ENCODE measurements around the gene SP140. TPM values are rescaled to one million over a fixed set of nuclear protein-coding genes. Genes with fewer than 3 reads are reported as not detected.
A peak's percentile ranks its signal among the peaks of the same experiment; 100 is the strongest.

The SP140 gene
- total RNA-seq: 1 to 10 TPM in 3 of 4 donors, under 1 TPM in 1; 0.92 to 5.3 (median 2.4) TPM

GRCh38 chr2:230225486-230225885 is at the start of gene SP140:
TSS of gene SP140 (plus strand) at chr2:230225736. CDS start at chr2:230225845, 109 bp downstream.
- TF ChIP-seq CTCF (IDR thresholded peaks at IDR 0.05): no peak
- TF ChIP-seq POLR2A (IDR thresholded peaks at IDR 0.05): peak in 2 of 4 donors; percentile 19 to 65
- peaks cover 0 to 8% (median 3%) of the 10 kb centered on the region in 3 donors for H3K9me3 ChIP-seq
- WGBS, 2 donors: 51 to 60% methylated on average over 6 to 8 of the region's 8 CpGs
- peak; percentile 25 for DNase-seq
- intact Hi-C loops (cut with DNase I): loop anchor here (10.0 kb wide), 1 partner anchor 189 kb away; the partner anchor contains the start of gene SP100
- H3K4me1 ChIP-seq: peaks cover 0 to 15% (median 4%) of the 10 kb centered on the region in 3 donors
- peak within 1 kb of the TSS; percentile 34 to 72 (median 58) for H3K27ac ChIP-seq
- peak within 1 kb of the TSS in 2 of 4 donors; percentile 23 to 48 for H3K4me3 ChIP-seq
- no peaks in the 10 kb centered on the region for H3K27me3 ChIP-seq
- no peaks in the 10 kb centered on the region for H3K36me3 ChIP-seq

GRCh38 chr2:230176996-230177395 is 48.5 kb upstream of the SP140 start:
- Histone ChIP-seq H3K36me3 (peaks cover 0 to 96% (median 15%) of the 10 kb centered on the region in 3 donors), H3K4me3 (no peak overlapping the region), H3K4me1 (no peaks in the 10 kb centered on the region), H3K27ac (no peak overlapping the region), H3K27me3 (no peaks in the 10 kb centered on the region), H3K9me3 (no peaks in the 10 kb centered on the region)
- DNase-seq: no peak
- TF ChIP-seq POLR2A (IDR thresholded peaks at IDR 0.05): no peak
- TF ChIP-seq CTCF (IDR thresholded peaks at IDR 0.05): no peak
- intact Hi-C loops (cut with DNase I): no loop called here
- WGBS, 2 donors: 73 to 100% methylated on average over 3 of the region's 3 CpGs

GRCh38 chr2:230178546-230179485 is 46.7 kb upstream of the SP140 start:
- TF ChIP-seq CTCF (IDR thresholded peaks at IDR 0.05): no peak
- no peak for TF ChIP-seq POLR2A (IDR thresholded peaks at IDR 0.05)
- DNase-seq: no peak
- H3K4me1 ChIP-seq: no peaks in the 10 kb centered on the region
- WGBS, 2 donors: 85 to 92% methylated on average over 7 of the region's 7 CpGs
- no peak overlapping the region for H3K27ac ChIP-seq
- intact Hi-C loops (cut with DNase I): no loop called here
- H3K9me3 ChIP-seq: no peaks in the 10 kb centered on the region
- H3K36me3 ChIP-seq: peaks cover 0 to 98% (median 15%) of the 10 kb centered on the region in 3 donors
- no peaks in the 10 kb centered on the region for H3K27me3 ChIP-seq
- no peak overlapping the region for H3K4me3 ChIP-seq

GRCh38 chr2:230179907-230180306 is 45.6 kb upstream of the SP140 start:
- Histone ChIP-seq H3K9me3 (no peaks in the 10 kb centered on the region), H3K27me3 (no peaks in the 10 kb centered on the region), H3K36me3 (peaks cover 0 to 87% (median 15%) of the 10 kb centered on the region in 3 donors), H3K4me3 (no peak overlapping the region), H3K4me1 (no peaks in the 10 kb centered on the region), H3K27ac (no peak overlapping the region)
- WGBS, 2 donors: 81 to 85% methylated on average over 5 to 6 of the region's 7 CpGs
- intact Hi-C loops (cut with DNase I): no loop called here
- no peak for TF ChIP-seq CTCF (IDR thresholded peaks at IDR 0.05)
- TF ChIP-seq POLR2A (IDR thresholded peaks at IDR 0.05): no peak
- DNase-seq: no peak

- DNase-seq: no peak
- no peak for TF ChIP-seq POLR2A (IDR thresholded peaks at IDR 0.05)
- no peak for TF ChIP-seq CTCF (IDR thresholded peaks at IDR 0.05)
- intact Hi-C loops (cut with DNase I): no loop called here
- Histone ChIP-seq H3K4me3 (no peak overlapping the region), H3K4me1 (no peaks in the 10 kb centered on the region), H3K36me3 (peaks cover 0 to 82% (median 15%) of the 10 kb centered on the region in 3 donors), H3K27ac (no peak overlapping the region), H3K27me3 (no peaks in the 10 kb centered on the region), H3K9me3 (no peaks in the 10 kb centered on the region)
- 86 to 91% methylated on average over 2 of the region's 2 CpGs for WGBS, 2 donors
These were observed 44.3 kb upstream of the SP140 start for GRCh38 chr2:230181195-230181594.
